Subcutaneous abdominal adipose tissue (tissue), 5 donors: ENCODE results near the gene ACOX1.

ENCODE experiments used
- H3K27ac ChIP-seq: one replicate; pipeline ENCODE4 v1.7.0; 2013; ENCODE audit warnings: low read depth, mild to moderate bottlenecking, inconsistent platforms, low read length, moderate library complexity
- H3K27me3 ChIP-seq, 5 donors: one replicate each; pipeline ENCODE4 v1.7.0; 2013; ENCODE audit warnings: low read length in 5 of 5, inconsistent platforms in 1 of 5; ENCODE audit not compliant: control insufficient read depth in 5 of 5, insufficient read depth in 4 of 5
- H3K36me3 ChIP-seq, 5 donors: one replicate each; pipeline ENCODE4 v1.7.0; 2013; ENCODE audit warnings: low read length in 5 of 5; ENCODE audit not compliant: control insufficient read depth in 5 of 5, insufficient read depth in 5 of 5
- H3K4me1 ChIP-seq, 5 donors: one replicate each; pipeline ENCODE4 v1.7.0; 2013; ENCODE audit warnings: low read length in 5 of 5, mild to moderate bottlenecking in 3 of 5, moderate library complexity in 1 of 5; ENCODE audit not compliant: control insufficient read depth in 5 of 5, insufficient read depth in 5 of 5
- H3K4me3 ChIP-seq, 5 donors: one replicate each; pipeline ENCODE4 v1.7.0; 2013; ENCODE audit warnings: low read length in 5 of 5, low read depth in 1 of 5
- H3K9ac ChIP-seq, 5 donors: one replicate each; pipeline ENCODE4 v1.7.0; 2013; ENCODE audit warnings: low read length in 5 of 5, mild to moderate bottlenecking in 4 of 5, moderate library complexity in 3 of 5
- H3K9me3 ChIP-seq, 5 donors: one replicate each; pipeline ENCODE4 v1.7.0; 2013; ENCODE audit warnings: low read length in 5 of 5; ENCODE audit not compliant: control insufficient read depth in 5 of 5
- donor health status: healthy.
- donor health status: healthy.
- donor health status: healthy.
- donor health status: healthy.
- donor health status: healthy.

Gene ACOX1

GRCh38 chr17:75965468-75965867 is 13.5 kb downstream of the ACOX1 start:
- H3K27ac ChIP-seq = no peak overlapping the region
- no peaks in the 10 kb centered on the region for H3K9me3 ChIP-seq
- H3K4me1 ChIP-seq = peaks cover 0 to 25% (median 21%) of the 10 kb centered on the region in 5 donors
- no peak overlapping the region for H3K9ac ChIP-seq
- peaks cover 0 to 12% (median 6%) of the 10 kb centered on the region in 5 donors for H3K36me3 ChIP-seq
- no peaks in the 10 kb centered on the region for H3K27me3 ChIP-seq
- H3K4me3 ChIP-seq = no peak overlapping the region

- Histone ChIP-seq H3K27me3 (no peaks in the 10 kb centered on the region), H3K9me3 (no peaks in the 10 kb centered on the region), H3K4me1 (peaks cover 0 to 24% (median 14%) of the 10 kb centered on the region in 5 donors), H3K36me3 (peaks cover 12 to 32% (median 25%) of the 10 kb centered on the region in 5 donors), H3K9ac (no peak overlapping the region), H3K4me3 (no peak overlapping the region), H3K27ac (peak overlapping the region; percentile 32)
Observed at GRCh38 chr17:75959839-75960511, 19.0 kb downstream of the ACOX1 start.

GRCh38 chr17:75959051-75959838 is 19.7 kb downstream of the ACOX1 start:
- H3K4me1 ChIP-seq = peaks cover 0 to 19% (median 9%) of the 10 kb centered on the region in 5 donors
- no peaks in the 10 kb centered on the region for H3K9me3 ChIP-seq
- H3K27me3 ChIP-seq = no peaks in the 10 kb centered on the region
- peak overlapping the region; percentile 32 for H3K27ac ChIP-seq
- H3K9ac ChIP-seq = no peak overlapping the region
- H3K4me3 ChIP-seq = no peak overlapping the region
- peaks cover 12 to 39% (median 28%) of the 10 kb centered on the region in 5 donors for H3K36me3 ChIP-seq

GRCh38 chr17:75950855-75951554 is 28.0 kb downstream of the ACOX1 start:
- Histone ChIP-seq H3K4me3 (no peak overlapping the region), H3K27me3 (no peaks in the 10 kb centered on the region), H3K27ac (no peak overlapping the region), H3K36me3 (peaks cover 40 to 98% (median 77%) of the 10 kb centered on the region in 5 donors), H3K9me3 (no peaks in the 10 kb centered on the region), H3K4me1 (peaks cover 0 to 11% (median 8%) of the 10 kb centered on the region in 5 donors), H3K9ac (no peak overlapping the region)

GRCh38 chr17:75950421-75950820 is 28.5 kb downstream of the ACOX1 start:
- H3K4me1 ChIP-seq = peaks cover 0 to 16% (median 14%) of the 10 kb centered on the region in 5 donors
- no peak overlapping the region for H3K27ac ChIP-seq
- peaks cover 34 to 96% (median 74%) of the 10 kb centered on the region in 5 donors for H3K36me3 ChIP-seq
- H3K4me3 ChIP-seq = no peak overlapping the region
- no peaks in the 10 kb centered on the region for H3K9me3 ChIP-seq
- H3K9ac ChIP-seq = no peak overlapping the region
- H3K27me3 ChIP-seq = no peaks in the 10 kb centered on the region

GRCh38 chr17:75945211-75945610 is 33.8 kb downstream of the ACOX1 start:
- Histone ChIP-seq H3K9me3 (no peaks in the 10 kb centered on the region), H3K27me3 (no peaks in the 10 kb centered on the region), H3K4me1 (peaks cover 4 to 51% (median 34%) of the 10 kb centered on the region in 5 donors), H3K9ac (no peak overlapping the region), H3K36me3 (peaks cover 12 to 58% (median 42%) of the 10 kb centered on the region in 5 donors), H3K4me3 (no peak overlapping the region), H3K27ac (peak overlapping the region; percentile 81)

- H3K9ac ChIP-seq = no peak overlapping the region
- H3K4me3 ChIP-seq = no peak overlapping the region
- peaks cover 4 to 52% (median 36%) of the 10 kb centered on the region in 5 donors for H3K4me1 ChIP-seq
- H3K36me3 ChIP-seq = peaks cover 8 to 41% (median 29%) of the 10 kb centered on the region in 5 donors
- no peaks in the 10 kb centered on the region for H3K9me3 ChIP-seq
- H3K27ac ChIP-seq = no peak overlapping the region
- no peaks in the 10 kb centered on the region for H3K27me3 ChIP-seq
Observed at GRCh38 chr17:75943491-75943890, 35.5 kb downstream of the ACOX1 start.

- H3K36me3 ChIP-seq = peaks cover 3 to 31% (median 20%) of the 10 kb centered on the region in 5 donors
- peak overlapping the region; percentile 77 for H3K27ac ChIP-seq
- H3K27me3 ChIP-seq = no peaks in the 10 kb centered on the region
- no peaks in the 10 kb centered on the region for H3K9me3 ChIP-seq
- no peak overlapping the region for H3K4me3 ChIP-seq
- H3K4me1 ChIP-seq = peaks cover 4 to 52% (median 36%) of the 10 kb centered on the region in 5 donors
- H3K9ac ChIP-seq = no peak overlapping the region
Observed at GRCh38 chr17:75942473-75942872, 36.5 kb downstream of the ACOX1 start.

GRCh38 chr17:75941442-75941819 is 37.5 kb downstream of the ACOX1 start:
- Histone ChIP-seq H3K36me3 (peaks cover 3 to 20% (median 11%) of the 10 kb centered on the region in 5 donors), H3K9me3 (no peaks in the 10 kb centered on the region), H3K27me3 (no peaks in the 10 kb centered on the region), H3K27ac (peak overlapping the region; percentile 77), H3K9ac (peak overlapping the region in 3 of 5 donors; percentile 41 to 90 (median 73)), H3K4me1 (peaks cover 4 to 45% (median 32%) of the 10 kb centered on the region in 5 donors), H3K4me3 (peak overlapping the region; percentile 21 to 84 (median 69))
